GM20431 (cell line): Measurements from ENCODE around the gene EFCAB8.
"Not testable (repeated sequence)": the region's sequence is repeated elsewhere in the genome, so short reads cannot be mapped to it uniquely, and the experiment has no call there.

Source experiments
- in situ Hi-C: fragments of 300-500 bp; cut with MseI, MboI; formaldehyde crosslinking; loops from one replicate; pipeline ENCODE4 v1.15.0; 2020; ENCODE audit warnings: low sequenced_read_pairs; ENCODE audit not compliant: unreplicated experiment

Gene EFCAB8

GRCh38 chr20:32841632-32842031 is 17.1 kb upstream of the EFCAB8 start:
- in situ Hi-C loops, result no loop called here

- in situ Hi-C loops, result no loop called here
Measured at GRCh38 chr20:32842688-32843524, 15.8 kb upstream of the EFCAB8 start.

- in situ Hi-C loops, result no loop called here
Measured at GRCh38 chr20:32845786-32846185, 12.9 kb upstream of the EFCAB8 start.

- in situ Hi-C loops, result no loop called here
Measured at GRCh38 chr20:32846852-32847251, 11.9 kb upstream of the EFCAB8 start.

- in situ Hi-C loops, result no loop called here
Measured at GRCh38 chr20:32847964-32848363, 10.8 kb upstream of the EFCAB8 start.

GRCh38 chr20:32848846-32849245 is 9.9 kb upstream of the EFCAB8 start:
- in situ Hi-C loops, result no loop called here

GRCh38 chr20:32849577-32849976 is 9.1 kb upstream of the EFCAB8 start:
- in situ Hi-C loops, result no loop called here

GRCh38 chr20:32855387-32855786 is 3.3 kb upstream of the EFCAB8 start:
- in situ Hi-C loops, result no loop called here

GRCh38 chr20:32858189-32858588 is 534 bp upstream of the EFCAB8 start:
- in situ Hi-C loops, result no loop called here

- in situ Hi-C loops, result no loop called here
Measured at GRCh38 chr20:32861446-32861845, 2.7 kb downstream of the EFCAB8 start.

GRCh38 chr20:32869562-32869961 is 10.8 kb downstream of the EFCAB8 start:
- in situ Hi-C loops, result no loop called here

- in situ Hi-C loops, result not testable (repeated sequence)
Measured at GRCh38 chr20:32870526-32870925, 11.8 kb downstream of the EFCAB8 start.

- in situ Hi-C loops, result no loop called here
Measured at GRCh38 chr20:32870985-32871384, 12.3 kb downstream of the EFCAB8 start.

GRCh38 chr20:32871627-32872160 is 13.0 kb downstream of the EFCAB8 start:
- in situ Hi-C loops, result no loop called here

- in situ Hi-C loops, result no loop called here
Measured at GRCh38 chr20:32872266-32872665, 13.5 kb downstream of the EFCAB8 start.

- in situ Hi-C loops, result loop anchor here (25.0 kb wide), 1 partner anchor 412 kb away; the partner anchor contains the start of gene BPIFB1
Measured at GRCh38 chr20:32875673-32876072, 16.9 kb downstream of the EFCAB8 start.

- in situ Hi-C loops, result loop anchor here (25.0 kb wide), 1 partner anchor 410 kb away; the partner anchor contains the start of gene BPIFB1
Measured at GRCh38 chr20:32877507-32877906, 18.8 kb downstream of the EFCAB8 start.

GRCh38 chr20:32878820-32879219 is 20.1 kb downstream of the EFCAB8 start:
- in situ Hi-C loops, result loop anchor here (25.0 kb wide), 1 partner anchor 408 kb away; the partner anchor contains the start of gene BPIFB1

GRCh38 chr20:32879538-32879937 is 20.8 kb downstream of the EFCAB8 start:
- in situ Hi-C loops, result loop anchor here (25.0 kb wide), 1 partner anchor 408 kb away; the partner anchor contains the start of gene BPIFB1

- in situ Hi-C loops, result loop anchor here (25.0 kb wide), 1 partner anchor 407 kb away; the partner anchor contains the start of gene BPIFB1
Measured at GRCh38 chr20:32880635-32881034, 21.9 kb downstream of the EFCAB8 start.

GRCh38 chr20:32883081-32883480 is 24.4 kb downstream of the EFCAB8 start:
- in situ Hi-C loops, result loop anchor here (25.0 kb wide), 1 partner anchor 404 kb away; the partner anchor contains the start of gene BPIFB1
